ENCODE results near the gene IRF3.
A peak's percentile ranks its signal among the peaks of the same experiment; 100 is the strongest.
"Not testable (repeated sequence)": the region's sequence is repeated elsewhere in the genome, so short reads cannot be mapped to it uniquely, and the experiment has no call there.

The IRF3 gene

GRCh38 chr19:49642492-49643035, 23.1 kb downstream of the IRF3 start:
- DNase-seq = no peak

DNA sequence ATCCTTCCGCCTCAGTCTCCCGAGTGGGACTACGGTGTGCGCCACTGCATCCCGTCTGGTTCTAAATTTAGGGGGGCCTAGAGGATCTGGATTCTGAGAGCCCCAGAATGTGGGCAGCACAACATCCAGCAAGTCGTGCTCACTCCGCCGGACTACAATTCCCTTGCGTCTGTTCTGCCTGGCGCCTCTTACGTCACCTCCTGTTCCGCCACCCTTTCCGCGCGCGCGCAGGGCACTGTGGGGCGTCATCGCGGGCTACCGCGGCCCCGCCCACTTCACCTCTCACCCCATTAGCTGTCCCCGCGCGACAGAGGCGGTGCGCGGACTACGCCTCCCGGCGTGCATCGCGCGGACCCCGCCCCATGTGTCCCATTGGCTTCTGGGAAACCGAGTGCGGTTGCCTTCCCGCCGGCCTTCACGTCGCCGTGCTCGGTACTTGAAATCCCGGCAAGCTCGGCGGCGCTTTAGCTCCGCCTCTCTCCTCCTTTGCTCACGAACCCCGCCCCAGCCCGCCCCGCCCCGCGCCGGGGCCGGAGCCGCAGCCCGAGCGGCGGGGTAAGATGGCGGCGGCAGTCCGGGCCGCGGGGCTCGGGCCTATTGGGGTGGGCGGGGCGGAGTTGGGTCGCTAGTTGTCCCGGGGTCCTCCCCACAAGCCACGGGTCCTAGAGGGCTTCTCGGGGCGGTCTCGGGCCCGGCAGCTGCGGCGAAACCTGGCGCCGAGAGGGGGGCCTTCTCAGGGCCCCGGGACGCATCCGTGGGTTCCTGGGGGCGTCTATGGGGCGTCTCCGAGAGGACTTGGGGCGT, 23.8 kb downstream of the IRF3 start, which contains the start of gene SCAF1:
Gene SCAF1, plus strand, starts transcription at position 522 of the 804 bp plus-strand sequence. CDS start 2,818 bp downstream, outside the sequence.
- DNase-seq = peak; percentile 96

DNA sequence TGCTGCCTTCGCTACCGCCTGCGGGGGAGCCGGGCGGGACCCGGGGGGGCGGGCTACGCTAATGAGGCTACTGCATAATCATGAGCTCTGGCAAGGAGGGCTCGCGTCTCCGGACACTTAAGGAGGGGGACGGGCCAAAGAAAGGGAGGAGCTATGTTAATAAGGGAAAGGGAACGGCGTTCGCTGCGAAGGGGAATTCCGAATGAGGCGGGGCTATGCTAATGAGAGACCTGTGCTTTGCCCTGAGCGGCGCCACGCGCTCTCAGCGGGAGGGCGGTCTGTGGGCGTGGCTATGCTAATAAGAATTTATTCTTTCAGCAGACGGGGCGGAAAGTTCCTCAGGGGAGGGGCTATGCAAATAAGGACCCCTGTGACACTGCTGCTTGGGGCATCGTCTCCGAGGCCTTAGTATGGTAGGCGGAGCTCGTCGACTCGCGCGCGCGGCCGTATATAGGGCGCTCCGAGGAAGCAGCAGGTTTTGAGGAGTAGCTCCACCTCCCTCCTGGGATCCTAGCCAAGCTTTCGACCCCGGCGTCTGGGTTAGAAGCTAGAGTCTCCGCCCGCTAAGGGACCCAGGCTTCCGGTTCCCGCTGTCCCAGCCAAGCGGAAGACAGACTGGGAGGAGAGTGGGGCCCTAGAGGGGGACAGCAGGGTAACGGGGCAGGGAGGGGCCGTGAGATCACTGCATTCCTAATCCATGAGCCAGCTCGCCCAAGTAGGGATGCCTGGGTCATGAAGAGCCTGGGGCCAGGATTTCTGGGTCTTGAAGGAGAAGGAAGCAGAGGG, 25.4 kb downstream of the IRF3 start, which contains the start of gene RRAS:
Gene RRAS, minus strand, starts transcription at position 31 of the 786 bp plus-strand sequence. CDS start 45 bp downstream, outside the sequence.
- peak; percentile 100 for DNase-seq

GRCh38 chr19:49639401-49640112, 26.1 kb downstream of the IRF3 start:
- DNase-seq = no peak

GRCh38 chr19:49637821-49638738, 27.6 kb downstream of the IRF3 start:
- DNase-seq = no peak

GRCh38 chr19:49636233-49636932, 29.3 kb downstream of the IRF3 start:
- DNase-seq = no peak

GRCh38 chr19:49635530-49636232, 30.0 kb downstream of the IRF3 start:
- no peak for DNase-seq

DNA sequence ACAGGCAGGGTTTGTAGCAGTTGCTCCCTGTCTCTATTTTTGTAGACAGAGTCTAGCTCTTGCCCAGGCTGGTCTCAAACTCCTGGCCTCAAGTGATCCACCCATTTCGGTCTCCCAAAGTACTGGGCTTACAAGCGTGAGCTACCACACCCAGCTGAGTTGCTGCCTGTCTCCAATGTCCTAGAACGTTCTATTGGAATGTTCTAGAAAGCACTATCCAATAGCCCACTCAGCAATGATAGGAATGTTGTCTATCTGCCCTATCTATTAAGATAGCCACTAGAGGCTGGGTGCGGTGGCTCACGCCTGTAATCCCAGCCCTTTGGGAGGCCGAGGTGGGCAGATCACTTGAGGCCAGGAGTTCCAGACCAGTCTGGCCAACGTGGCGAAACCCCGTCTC, 32.4 kb downstream of the IRF3 start:
- not testable (repeated sequence) for DNase-seq

DNA sequence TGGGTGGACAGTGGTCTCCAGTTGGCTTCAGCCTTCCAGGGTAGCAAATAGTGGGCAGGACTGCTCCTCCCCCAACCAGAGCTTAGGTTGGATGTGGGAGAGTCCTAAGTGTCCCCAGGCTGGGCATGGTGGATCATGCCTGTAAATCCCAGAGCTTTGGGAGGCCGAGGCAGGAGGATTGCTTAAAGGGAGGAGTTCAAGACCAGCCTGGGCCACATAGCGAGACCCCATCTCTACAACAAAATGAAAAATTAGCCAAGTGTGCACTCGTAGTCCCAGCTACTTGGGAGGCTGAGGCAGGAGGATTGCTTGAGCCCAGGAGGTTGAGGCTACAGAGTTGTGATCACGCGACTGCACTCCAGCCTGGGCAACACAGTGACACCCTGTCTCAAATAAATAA, 33.1 kb downstream of the IRF3 start:
- no peak for DNase-seq

DNA sequence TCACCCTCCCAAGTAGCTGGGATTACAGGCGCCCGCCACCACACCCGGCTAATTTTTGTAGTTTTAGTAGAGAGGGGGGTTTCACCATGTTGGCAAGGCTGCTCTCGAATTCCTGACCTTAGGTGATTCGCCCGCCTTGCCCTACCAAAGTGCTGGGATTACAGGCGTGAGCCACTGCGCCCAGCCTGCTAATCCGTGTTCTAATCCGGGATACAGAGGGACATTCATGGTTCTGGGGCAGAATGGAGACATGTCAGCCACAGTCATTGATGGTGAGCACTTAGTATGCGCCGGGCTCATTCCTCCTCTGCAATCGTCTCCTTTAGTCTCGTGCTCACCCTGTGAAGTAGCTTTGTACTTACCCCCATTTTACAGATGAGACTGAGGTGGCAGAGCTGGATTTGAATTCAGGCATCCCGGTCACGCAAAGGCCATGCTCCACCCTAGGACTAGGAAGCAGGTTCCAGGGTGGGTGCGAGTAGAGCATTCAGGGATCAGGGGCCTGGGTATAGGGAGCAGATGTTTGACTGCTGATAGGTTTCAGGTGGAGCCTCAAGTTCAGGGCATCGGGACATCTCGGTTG, 34.0 kb downstream of the IRF3 start:
- DNase-seq = no peak

DNA sequence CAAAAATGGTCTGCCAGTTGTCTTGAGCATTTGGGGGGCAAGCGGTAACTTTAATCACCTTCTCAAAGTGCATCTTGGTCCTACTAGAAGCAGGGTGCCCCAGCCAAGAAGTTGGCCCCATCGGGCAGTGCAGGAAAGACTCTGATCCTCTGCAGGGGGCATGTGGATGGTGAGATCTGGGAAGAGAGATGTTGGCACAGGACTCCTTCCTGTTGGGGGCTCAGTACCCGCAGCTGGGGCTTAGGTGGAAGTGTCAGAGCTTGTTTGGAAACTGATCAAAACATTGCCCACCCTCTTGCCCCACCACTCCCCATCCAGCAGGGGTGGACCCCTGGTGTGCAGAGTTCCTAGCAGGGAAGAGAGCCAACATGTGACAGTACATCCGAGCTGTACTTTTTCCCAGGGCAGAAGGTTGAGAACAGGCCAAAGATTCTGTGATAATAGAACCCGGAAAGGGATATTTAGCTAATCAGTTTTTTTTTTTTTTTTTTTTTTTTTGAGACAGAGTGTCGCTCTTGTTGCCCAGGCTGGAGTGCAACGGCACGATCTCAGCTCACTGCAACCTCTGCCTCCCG, 34.6 kb downstream of the IRF3 start:
- no peak for DNase-seq

DNA sequence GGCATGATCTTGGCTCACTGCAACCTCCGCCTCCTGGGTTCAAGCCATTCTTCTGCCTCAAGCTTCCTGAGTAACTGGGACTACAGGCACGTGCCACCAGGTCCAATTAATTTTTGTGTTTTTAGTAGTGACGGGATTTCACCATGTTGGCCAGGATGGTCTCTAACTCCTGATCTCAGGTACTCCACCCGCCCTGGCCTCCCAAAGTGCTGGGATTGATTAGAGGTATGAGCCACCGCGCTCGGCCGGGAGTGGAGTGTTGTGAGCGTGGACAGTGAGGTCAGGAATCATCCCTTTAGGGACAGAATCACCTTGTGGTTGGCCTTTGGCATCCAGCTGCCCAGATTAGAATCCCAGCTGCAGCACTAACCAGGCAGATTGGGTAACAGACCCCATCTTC, 36.0 kb downstream of the IRF3 start:
- no peak for DNase-seq

GRCh38 chr19:49626226-49626625, 39.4 kb downstream of the IRF3 start:
- no peak for DNase-seq

- DNase-seq = no peak
These were observed 40.4 kb downstream of the IRF3 start for GRCh38 chr19:49624967-49625910.

DNA sequence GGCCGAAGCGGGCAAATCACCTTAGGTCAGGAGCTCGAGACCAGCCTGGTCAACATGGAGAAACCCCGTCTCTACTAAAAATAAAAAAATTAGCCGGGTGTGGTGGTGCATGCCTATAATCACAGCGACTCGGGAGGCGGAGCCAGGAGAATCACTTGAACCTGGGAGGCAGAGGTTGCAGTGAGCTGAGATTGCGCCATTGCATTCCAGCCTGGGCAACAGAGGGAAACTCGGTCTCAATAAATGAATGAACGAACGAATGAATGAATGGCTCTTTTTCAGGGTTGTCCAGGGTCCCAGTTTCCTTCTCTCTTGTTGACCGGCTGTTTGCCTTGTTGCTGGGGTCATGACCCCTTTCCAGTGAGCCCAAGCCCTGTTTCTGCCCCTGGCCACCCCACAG, 47.8 kb downstream of the IRF3 start:
- DNase-seq = not testable (repeated sequence)

DNA sequence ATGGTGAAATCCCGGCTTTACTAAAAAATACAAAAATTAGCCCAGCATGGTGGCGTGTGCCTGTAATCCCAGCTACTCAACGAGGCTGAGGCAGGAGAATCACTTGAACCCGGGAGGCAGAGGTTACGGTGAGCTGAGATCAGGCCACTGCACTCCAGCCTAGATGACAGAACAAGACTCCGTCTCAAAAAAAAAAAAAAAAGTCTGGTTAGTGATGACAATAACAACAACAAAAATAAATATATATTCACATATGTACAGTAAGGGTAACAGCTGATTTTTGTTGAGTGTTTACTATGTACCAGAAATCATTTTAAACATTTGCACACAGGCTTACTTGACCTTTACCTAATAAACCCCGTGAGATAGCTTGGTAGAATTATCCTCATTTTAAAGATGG, 48.7 kb downstream of the IRF3 start:
- DNase-seq = no peak

DNA sequence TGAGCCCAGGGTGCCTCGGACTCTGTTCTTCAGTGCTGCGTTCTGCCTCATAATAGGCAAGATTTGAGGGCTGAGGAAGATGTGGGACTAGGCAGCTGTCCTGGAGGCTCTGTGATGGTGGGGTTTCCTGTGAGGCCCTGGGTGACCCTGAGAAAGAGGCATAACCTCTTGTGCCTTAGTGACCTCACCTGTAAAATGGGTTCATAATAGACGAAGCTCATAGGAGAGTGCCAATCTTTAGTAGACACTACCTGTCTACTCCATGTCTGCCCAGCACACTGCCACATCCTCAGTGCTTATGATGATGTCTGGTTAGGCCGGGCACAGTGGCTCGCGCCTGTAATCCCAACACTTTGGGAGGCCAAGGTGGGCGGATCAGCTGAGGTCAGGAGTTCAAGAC, 49.1 kb downstream of the IRF3 start:
- no peak for DNase-seq

DNA sequence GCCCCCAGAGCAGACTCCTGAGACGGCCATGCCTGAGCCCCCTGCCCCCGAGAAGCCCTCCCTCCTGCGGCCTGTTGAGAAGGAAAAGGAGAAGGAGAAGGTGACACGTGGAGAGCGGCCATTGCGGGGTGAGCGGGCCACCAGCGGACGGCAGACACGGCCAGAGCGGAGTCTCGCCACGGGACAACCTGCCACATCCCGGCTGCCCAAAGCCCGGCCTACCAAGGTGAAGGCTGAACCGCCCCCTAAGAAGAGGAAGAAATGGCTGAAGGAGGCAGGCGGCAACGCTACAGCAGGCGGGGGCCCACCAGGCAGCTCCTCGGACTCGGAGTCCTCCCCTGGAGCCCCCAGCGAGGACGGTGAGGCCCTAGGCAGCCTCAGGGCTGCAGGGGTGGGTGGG, 49.8 kb downstream of the IRF3 start:
- DNase-seq = no peak

All from NCI-H524 treated with DMSO at 0.1 percent for 48 hours (cell line).